ENCODE measurements around the gene PPP2R5C. TPM values are rescaled to one million over a fixed set of nuclear protein-coding genes. Genes with fewer than 3 reads are reported as not detected.
"Not testable (repeated sequence)": the region's sequence is repeated elsewhere in the genome, so short reads cannot be mapped to it uniquely, and the experiment has no call there.

Gene PPP2R5C
- total RNA-seq, 1 donor from 2014 or later, result 250 TPM

GRCh38 chr14:101743701-101744100, 17.8 kb upstream of the PPP2R5C start:
- intact Hi-C loops (cut with micrococcal nuclease), result no loop called here

- intact Hi-C loops (cut with micrococcal nuclease), result not testable (repeated sequence)
Observed at GRCh38 chr14:101744382-101744781, 17.1 kb upstream of the PPP2R5C start.

GRCh38 chr14:101749756-101750155, 11.8 kb upstream of the PPP2R5C start:
- intact Hi-C loops (cut with micrococcal nuclease), result not testable (repeated sequence)

- intact Hi-C loops (cut with micrococcal nuclease), result no loop called here
Observed at GRCh38 chr14:101754893-101755292, 6.6 kb upstream of the PPP2R5C start.

GRCh38 chr14:101755591-101756324, 5.8 kb upstream of the PPP2R5C start:
- intact Hi-C loops (cut with micrococcal nuclease), result no loop called here

GRCh38 chr14:101757064-101757838, 4.3 kb upstream of the PPP2R5C start:
- intact Hi-C loops (cut with micrococcal nuclease), result no loop called here

- intact Hi-C loops (cut with micrococcal nuclease), result no loop called here
Observed at GRCh38 chr14:101757839-101758211, 3.7 kb upstream of the PPP2R5C start.

- intact Hi-C loops (cut with micrococcal nuclease), result no loop called here
Observed at GRCh38 chr14:101758913-101759593, 2.5 kb upstream of the PPP2R5C start.

- intact Hi-C loops (cut with micrococcal nuclease), result loop anchor here (1.0 to 10.0 kb wide), 12 partner anchors 29 to 1388 kb away; partner anchors contain the start of genes CINP, DYNC1H1, RCOR1 and TECPR2
Observed at GRCh38 chr14:101760138-101761011, 1.1 kb upstream of the PPP2R5C start.

- intact Hi-C loops (cut with micrococcal nuclease), result loop anchor here (1.0 to 10.0 kb wide), 8 partner anchors 47 to 1390 kb away; partner anchors contain the start of genes RCOR1 and WDR20
Observed at GRCh38 chr14:101761881-101762529, 496 bp downstream of the PPP2R5C start.

GRCh38 chr14:101762530-101763101, 1.1 kb downstream of the PPP2R5C start:
- intact Hi-C loops (cut with micrococcal nuclease), result loop anchor here (1.0 to 10.0 kb wide), 4 partner anchors 60 to 1390 kb away; partner anchors contain the start of gene RCOR1

GRCh38 chr14:101763941-101764709, 2.6 kb downstream of the PPP2R5C start:
- intact Hi-C loops (cut with micrococcal nuclease), result loop anchor here (2.0 to 10.0 kb wide), 3 partner anchors 59 to 1392 kb away; partner anchors contain the start of gene RCOR1

GRCh38 chr14:101767618-101768362, 6.3 kb downstream of the PPP2R5C start:
- intact Hi-C loops (cut with micrococcal nuclease), result loop anchor here (10.0 kb wide), 1 partner anchor 827 kb away; the partner anchor contains the start of gene RCOR1

GRCh38 chr14:101770183-101770582, 8.7 kb downstream of the PPP2R5C start:
- intact Hi-C loops (cut with micrococcal nuclease), result loop anchor here (2.0 kb wide), 1 partner anchor 191 kb away; no protein-coding TSS in a partner anchor

GRCh38 chr14:101772770-101773169, 11.3 kb downstream of the PPP2R5C start:
- intact Hi-C loops (cut with micrococcal nuclease), result no loop called here

- intact Hi-C loops (cut with micrococcal nuclease), result no loop called here
Observed at GRCh38 chr14:101773378-101773777, 11.9 kb downstream of the PPP2R5C start.

GRCh38 chr14:101774006-101774795, 12.7 kb downstream of the PPP2R5C start:
- intact Hi-C loops (cut with micrococcal nuclease), result no loop called here
